Measurements from ENCODE around the gene ADGB.
"Not testable (repeated sequence)": the region's sequence is repeated elsewhere in the genome, so short reads cannot be mapped to it uniquely, and the experiment has no call there.

ADGB gene

GRCh38 chr6:146781836-146782235 is 183.1 kb downstream of the ADGB start:
- no peak for TF ChIP-seq CTCF (conservative IDR thresholded peaks at IDR 0.05; ENCODE audit: low read depth)
- ChIA-PET POLR2A (ENCODE audit: low non-redundant PET) (interaction anchor here (0.7 kb wide), 1 partner anchor 1785 kb away, joined by 3 read pairs; no protein-coding TSS in a partner anchor), CTCF (no interaction called here)
- no peak for DNase-seq (ENCODE audit: low spot score)
- no peak overlapping the region for H3K27ac ChIP-seq

- DNase-seq (ENCODE audit: low spot score), result peak; percentile 8
- TF ChIP-seq CTCF (conservative IDR thresholded peaks at IDR 0.05; ENCODE audit: low read depth), result peak; percentile 28
- POLR2A ChIA-PET (ENCODE audit: low non-redundant PET), result no interaction called here
- CTCF ChIA-PET, result interaction anchor here (0.6 to 0.7 kb wide), 2 partner anchors 43 to 756 kb away, joined by 4 read pairs; partner anchors contain the start of gene GRM1
- H3K27ac ChIP-seq, result no peak overlapping the region
Measured at GRCh38 chr6:146785001-146785585, 186.3 kb downstream of the ADGB start.

GRCh38 chr6:146787876-146788508 is 189.2 kb downstream of the ADGB start:
- TF ChIP-seq CTCF (conservative IDR thresholded peaks at IDR 0.05; ENCODE audit: low read depth), result no peak
- ChIA-PET CTCF (no interaction called here), POLR2A (ENCODE audit: low non-redundant PET) (no interaction called here)
- DNase-seq (ENCODE audit: low spot score), result no peak
- H3K27ac ChIP-seq, result no peak overlapping the region

- CTCF ChIA-PET, result interaction anchor here (0.7 kb wide), 1 partner anchor 966 kb away, joined by 3 read pairs; no protein-coding TSS in a partner anchor
- DNase-seq (ENCODE audit: low spot score), result no peak
- TF ChIP-seq CTCF (conservative IDR thresholded peaks at IDR 0.05; ENCODE audit: low read depth), result no peak
- POLR2A ChIA-PET (ENCODE audit: low non-redundant PET), result no interaction called here
- H3K27ac ChIP-seq, result no peak overlapping the region
Measured at GRCh38 chr6:146790561-146791091, 191.9 kb downstream of the ADGB start.

- POLR2A ChIA-PET (ENCODE audit: low non-redundant PET), result no interaction called here
- DNase-seq (ENCODE audit: low spot score), result no peak
- no peak for TF ChIP-seq CTCF (conservative IDR thresholded peaks at IDR 0.05; ENCODE audit: low read depth)
- CTCF ChIA-PET, result interaction anchor here (0.6 kb wide), 1 partner anchor 15 kb away, joined by 4 read pairs; no protein-coding TSS in a partner anchor
- no peak overlapping the region for H3K27ac ChIP-seq
Measured at GRCh38 chr6:146791930-146792329, 193.2 kb downstream of the ADGB start.

- DNase-seq (ENCODE audit: low spot score); CTCF ChIA-PET; POLR2A ChIA-PET (ENCODE audit: low non-redundant PET): not testable (repeated sequence)
Measured at GRCh38 chr6:146793218-146793617, 194.4 kb downstream of the ADGB start.

More at GRCh38 chr6:146793218-146793617, 194.4 kb downstream of the ADGB start:
- not testable (repeated sequence) for H3K27ac ChIP-seq
